ENCODE data around the gene LRRC30.

LRRC30 gene

GRCh38 chr18:7230626-7231349 is at the start of gene LRRC30:
LRRC30 (plus strand) TSS chr18:7231089; CDS start chr18:7231139, 50 bp downstream.
- ATAC-seq, result no peak
- TF ChIP-seq TOX (CRISPR knock-in tag; IDR thresholded peaks at IDR 0.05; ENCODE audit: borderline replicate concordance) (no peak), ZC3H10 (CRISPR knock-in tag; IDR thresholded peaks at IDR 0.05) (no peak)

DNA sequence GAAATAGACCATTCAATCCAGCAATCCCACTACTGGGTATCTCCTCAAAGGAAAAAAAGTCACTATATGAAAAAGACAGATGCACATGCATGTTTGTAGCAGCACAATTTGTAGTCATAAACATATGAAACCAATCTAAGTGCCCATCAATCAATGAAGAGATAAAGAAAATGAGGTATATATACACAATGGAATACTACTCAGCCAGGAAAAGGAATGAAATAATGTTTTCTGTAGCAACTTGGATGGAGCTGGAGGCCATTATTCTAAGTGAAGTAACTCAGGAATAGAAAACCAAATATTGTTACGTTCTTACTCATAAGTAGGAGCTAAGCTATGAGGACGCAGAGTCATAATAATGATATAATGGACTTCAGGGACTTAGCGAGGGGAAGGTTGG is 45.2 kb upstream of the LRRC30 start:
- no peak for TF ChIP-seq ZNF565 (CRISPR knock-in tag; conservative IDR thresholded peaks at IDR 0.05; ENCODE audit: low read depth)
- ATAC-seq, result no peak

DNA sequence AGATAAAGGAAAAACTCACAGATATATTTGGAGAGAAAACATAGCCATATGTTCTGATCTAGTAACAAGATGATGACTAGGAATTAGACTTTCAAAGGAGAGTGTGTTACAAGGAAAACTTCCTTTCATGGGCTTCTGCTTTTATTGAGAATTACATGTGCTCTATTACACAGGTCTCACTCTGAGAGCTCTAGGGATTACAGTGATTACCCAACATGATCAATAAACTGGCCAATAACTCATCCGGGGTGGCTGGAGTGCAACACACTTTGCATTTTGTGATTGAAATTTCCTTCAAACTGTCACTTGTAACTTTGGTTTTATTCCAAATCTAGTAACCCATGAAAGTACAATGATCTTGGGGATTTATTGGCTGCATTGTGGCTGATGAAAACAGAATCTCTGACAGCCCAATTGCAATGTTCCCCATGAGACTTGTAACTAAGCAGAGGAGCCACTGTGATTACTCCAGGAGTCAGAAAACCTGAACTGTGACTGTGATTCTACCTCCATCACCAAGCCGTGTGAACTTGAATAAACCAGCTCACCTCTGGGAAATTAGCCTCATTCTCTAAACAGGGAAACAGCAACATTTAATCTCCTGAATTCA is 40.2 kb upstream of the LRRC30 start:
- no peak for ATAC-seq
- TF ChIP-seq ZNF70 (CRISPR knock-in tag; IDR thresholded peaks at IDR 0.05), result no peak
- TF ChIP-seq ARNTL (CRISPR knock-in tag; IDR thresholded peaks at IDR 0.05; ENCODE audit: borderline replicate concordance, low read depth), result no peak
- TF ChIP-seq SNAI2 (CRISPR knock-in tag; IDR thresholded peaks at IDR 0.05), result no peak
- TF ChIP-seq RARB (CRISPR knock-in tag; IDR thresholded peaks at IDR 0.05), result no peak
- TF ChIP-seq ZNF8 (CRISPR knock-in tag; IDR thresholded peaks at IDR 0.05), result no peak
- no peak for TF ChIP-seq GLIS3 (CRISPR knock-in tag; IDR thresholded peaks at IDR 0.05)
- no peak for TF ChIP-seq ESRRG (CRISPR knock-in tag; IDR thresholded peaks at IDR 0.05)
- TF ChIP-seq ZFP30 (CRISPR knock-in tag; IDR thresholded peaks at IDR 0.05), result no peak
- TF ChIP-seq PATZ1 (CRISPR knock-in tag; IDR thresholded peaks at IDR 0.05; ENCODE audit: borderline replicate concordance), result no peak
- TF ChIP-seq PPARA (CRISPR knock-in tag; IDR thresholded peaks at IDR 0.05; ENCODE audit: borderline replicate concordance), result no peak
- TF ChIP-seq, protein P1, sequence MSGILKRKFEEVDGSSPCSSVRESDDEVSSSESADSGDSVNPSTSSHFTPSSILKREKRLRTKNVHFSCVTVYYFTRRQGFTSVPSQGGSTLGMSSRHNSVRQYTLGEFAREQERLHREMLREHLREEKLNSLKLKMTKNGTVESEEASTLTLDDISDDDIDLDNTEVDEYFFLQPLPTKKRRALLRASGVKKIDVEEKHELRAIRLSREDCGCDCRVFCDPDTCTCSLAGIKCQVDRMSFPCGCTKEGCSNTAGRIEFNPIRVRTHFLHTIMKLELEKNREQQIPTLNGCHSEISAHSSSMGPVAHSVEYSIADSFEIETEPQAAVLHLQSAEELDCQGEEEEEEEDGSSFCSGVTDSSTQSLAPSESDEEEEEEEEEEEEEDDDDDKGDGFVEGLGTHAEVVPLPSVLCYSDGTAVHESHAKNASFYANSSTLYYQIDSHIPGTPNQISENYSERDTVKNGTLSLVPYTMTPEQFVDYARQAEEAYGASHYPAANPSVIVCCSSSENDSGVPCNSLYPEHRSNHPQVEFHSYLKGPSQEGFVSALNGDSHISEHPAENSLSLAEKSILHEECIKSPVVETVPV (CRISPR knock-in tag; IDR thresholded peaks at IDR 0.05), result no peak
- no peak for TF ChIP-seq ZFP3 (CRISPR knock-in tag; IDR thresholded peaks at IDR 0.05)
- no peak for TF ChIP-seq TSHZ2 (CRISPR knock-in tag; IDR thresholded peaks at IDR 0.05)
- no peak for TF ChIP-seq OSR1 (CRISPR knock-in tag; IDR thresholded peaks at IDR 0.05)
- no peak for TF ChIP-seq CREB5 (CRISPR knock-in tag; IDR thresholded peaks at IDR 0.05; ENCODE audit: low read depth)

GRCh38 chr18:7191736-7192135 is 39.2 kb upstream of the LRRC30 start:
- TF ChIP-seq, protein P1 (CRISPR knock-in tag; IDR thresholded peaks at IDR 0.05), result no peak
- TF ChIP-seq TCF4 (CRISPR knock-in tag; IDR thresholded peaks at IDR 0.05; ENCODE audit: borderline replicate concordance), result no peak
- TF ChIP-seq OSR1 (CRISPR knock-in tag; IDR thresholded peaks at IDR 0.05), result no peak
- TF ChIP-seq CREB5 (CRISPR knock-in tag; IDR thresholded peaks at IDR 0.05; ENCODE audit: low read depth), result no peak
- no peak for TF ChIP-seq ISL1 (CRISPR knock-in tag; IDR thresholded peaks at IDR 0.05)
- TF ChIP-seq ARNTL (CRISPR knock-in tag; IDR thresholded peaks at IDR 0.05; ENCODE audit: borderline replicate concordance, low read depth), result no peak
- no peak for TF ChIP-seq ZNF70 (CRISPR knock-in tag; IDR thresholded peaks at IDR 0.05)
- no peak for TF ChIP-seq ZNF565 (CRISPR knock-in tag; conservative IDR thresholded peaks at IDR 0.05; ENCODE audit: low read depth)
- ATAC-seq, result no peak
